PC-3 (cell line): ENCODE results near the gene RASD2. TPM values are rescaled to one million over a fixed set of nuclear protein-coding genes. Genes with fewer than 3 reads are reported as not detected.
"Not testable (repeated sequence)": the region's sequence is repeated elsewhere in the genome, so short reads cannot be mapped to it uniquely, and the experiment has no call there.

ENCODE experiments used
- ATAC-seq: fragments of 200-7000 bp; cut with Tn5 transposase; 2 replicates; pipeline ENCODE4 v1.9.1; 2020; ENCODE audit warnings: mild to moderate bottlenecking, moderate library complexity
- BruUV-seq: library from RNA; stranded (reverse); fragments of 400-500 nt; replicated peaks from 2 replicates; lab custom pipeline; 2021; lab: Mats Ljungman, UMichigan
- CTCF ChIA-PET: fragments of 300-600 bp; sonication (Branson Sonifier 250); formaldehyde crosslinking; loops from one replicate; lab custom pipeline; 2022; ENCODE audit warnings: antibody characterized with exemption; lab: Charles Lee
- POLR2A ChIA-PET: fragments of 300-600 bp; sonication (Branson Sonifier 250); formaldehyde crosslinking; loops from one replicate; lab custom pipeline; 2022; ENCODE audit warnings: antibody characterized with exemption; ENCODE audit not compliant: unreplicated experiment; lab: Charles Lee
- DNase-seq: peaks from one replicate; pipeline ENCODE4 v3.0.0-alpha.2; 2015
- H2AFZ ChIP-seq: fragments of 300-600 bp; sonication (generic); 2 replicates; pipeline ENCODE4 v1.6.0; 2016; ENCODE audit warnings: antibody characterized with exemption, low read length
- H3F3A ChIP-seq: fragments of 300-600 bp; sonication (generic); one replicate; pipeline ENCODE4 v1.6.0; 2017; ENCODE audit warnings: antibody characterized with exemption, low read length, control low read depth, mild to moderate bottlenecking; ENCODE audit not compliant: unreplicated experiment
- H3K27ac ChIP-seq: fragments of 300-600 bp; sonication (generic); 2 replicates; pipeline ENCODE4 v1.5.1; 2016; ENCODE audit warnings: mild to moderate bottlenecking, low read length
- H3K27me3 ChIP-seq: fragments of 300-600 bp; sonication (generic); 2 replicates; pipeline ENCODE4 v1.6.1; 2016; ENCODE audit warnings: low read length, mixed read lengths
- H3K36me3 ChIP-seq: fragments of 300-600 bp; sonication (generic); 2 replicates; pipeline ENCODE4 v1.6.1; 2016; ENCODE audit warnings: low read depth, mixed run types, low read length, mixed read lengths
- H3K4me1 ChIP-seq: fragments of 300-600 bp; sonication (generic); 2 replicates; pipeline ENCODE4 v1.5.1; 2016; ENCODE audit warnings: low read length; ENCODE audit not compliant: insufficient read depth
- H3K4me2 ChIP-seq: fragments of 300-600 bp; sonication (generic); 2 replicates; pipeline ENCODE4 v1.6.0; 2016; ENCODE audit warnings: low read length
- H3K4me3 ChIP-seq: fragments of 300-600 bp; sonication (generic); 2 replicates; pipeline ENCODE4 v1.5.1; 2016; ENCODE audit warnings: mild to moderate bottlenecking, low read length, mixed read lengths
- H3K79me2 ChIP-seq: fragments of 300-600 bp; sonication (generic); 2 replicates; pipeline ENCODE4 v1.6.1; 2017; ENCODE audit warnings: low read length, mixed read lengths
- H3K9ac ChIP-seq: fragments of 300-600 bp; sonication (generic); 2 replicates; pipeline ENCODE4 v1.6.0; 2016; ENCODE audit warnings: mild to moderate bottlenecking, low read length
- H3K9me2 ChIP-seq: fragments of 300-600 bp; sonication (generic); replicated peaks from 2 replicates; pipeline ENCODE4 v1.6.1; 2016; ENCODE audit warnings: mixed run types, low read length, mixed read lengths
- H3K9me3 ChIP-seq: fragments of 300-600 bp; sonication (generic); 2 replicates; pipeline ENCODE4 v1.6.1; 2016; ENCODE audit warnings: low read length, mixed read lengths
- H4K20me1 ChIP-seq: fragments of 300-600 bp; sonication (generic); 2 replicates; pipeline ENCODE4 v1.6.1; 2016; ENCODE audit warnings: low read length, mixed read lengths
- EZH2 ChIP-seq: fragments of 300-600 bp; sonication (generic); IDR thresholded peaks from one replicate; pipeline ENCODE4 v1.6.1; 2017; ENCODE audit warnings: antibody characterized with exemption, mild to moderate bottlenecking, low read length; ENCODE audit not compliant: unreplicated experiment
- EZH2phosphoT487 ChIP-seq: fragments of 300-600 bp; sonication (generic); IDR thresholded peaks from 2 replicates; pipeline ENCODE4 v1.6.1; 2018; ENCODE audit warnings: mild to moderate bottlenecking, antibody characterized with exemption, low read length, borderline replicate concordance
- intact Hi-C: fragments of 100-400 bp; cut with micrococcal nuclease; formaldehyde crosslinking; loops from 2 replicates; pipeline ENCODE4 v1.9.0; 2023
- total RNA-seq: library from RNA; depleted of rRNA; stranded (reverse); fragments of >200 nt; gene quantifications from 2 replicates; pipeline ENCODE4 v1.2.3, GENCODE V29; 2014
- TF ChIP-seq, protein P1 (sequence below): fragments of 300-600 bp; sonication (generic); conservative IDR thresholded peaks from 2 replicates; pipeline ENCODE4 v1.5.1; 2017; ENCODE audit warnings: antibody characterized with exemption, low read depth, mild to moderate bottlenecking, low read length

The RASD2 gene
- total RNA-seq, 1 experiment from 2014 or later, result 0.07 TPM

GRCh38 chr22:35510481-35510934, 30.1 kb upstream of the RASD2 start:
- no peak overlapping the region for H3K9ac ChIP-seq
- H3K4me2 ChIP-seq, result no peak overlapping the region
- ATAC-seq (no peak), DNase-seq (no peak)
- intact Hi-C loops, result no loop called here
- H3K36me3 ChIP-seq, result no peaks in the 10 kb centered on the region
- no peaks in the 10 kb centered on the region for H3K9me2 ChIP-seq
- H3K4me3 ChIP-seq, result no peak overlapping the region
- ChIA-PET CTCF (no interaction called here), POLR2A (no interaction called here)
- no peaks in the 10 kb centered on the region for H3K79me2 ChIP-seq
- H3K9me3 ChIP-seq, result no peaks in the 10 kb centered on the region
- H3K27ac ChIP-seq, result no peak overlapping the region
- no peak for TF ChIP-seq EZH2phosphoT487
- no peak for TF ChIP-seq EZH2
- TF ChIP-seq, protein P1, sequence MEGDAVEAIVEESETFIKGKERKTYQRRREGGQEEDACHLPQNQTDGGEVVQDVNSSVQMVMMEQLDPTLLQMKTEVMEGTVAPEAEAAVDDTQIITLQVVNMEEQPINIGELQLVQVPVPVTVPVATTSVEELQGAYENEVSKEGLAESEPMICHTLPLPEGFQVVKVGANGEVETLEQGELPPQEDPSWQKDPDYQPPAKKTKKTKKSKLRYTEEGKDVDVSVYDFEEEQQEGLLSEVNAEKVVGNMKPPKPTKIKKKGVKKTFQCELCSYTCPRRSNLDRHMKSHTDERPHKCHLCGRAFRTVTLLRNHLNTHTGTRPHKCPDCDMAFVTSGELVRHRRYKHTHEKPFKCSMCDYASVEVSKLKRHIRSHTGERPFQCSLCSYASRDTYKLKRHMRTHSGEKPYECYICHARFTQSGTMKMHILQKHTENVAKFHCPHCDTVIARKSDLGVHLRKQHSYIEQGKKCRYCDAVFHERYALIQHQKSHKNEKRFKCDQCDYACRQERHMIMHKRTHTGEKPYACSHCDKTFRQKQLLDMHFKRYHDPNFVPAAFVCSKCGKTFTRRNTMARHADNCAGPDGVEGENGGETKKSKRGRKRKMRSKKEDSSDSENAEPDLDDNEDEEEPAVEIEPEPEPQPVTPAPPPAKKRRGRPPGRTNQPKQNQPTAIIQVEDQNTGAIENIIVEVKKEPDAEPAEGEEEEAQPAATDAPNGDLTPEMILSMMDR, result no peak
- H4K20me1 ChIP-seq, result no peaks in the 10 kb centered on the region
- no peaks in the 10 kb centered on the region for H3F3A ChIP-seq
- H3K4me1 ChIP-seq, result peaks cover 18% of the 10 kb centered on the region
- H3K27me3 ChIP-seq, result no peaks in the 10 kb centered on the region
- H2AFZ ChIP-seq, result no peak overlapping the region
- no TSS peak for BruUV-seq

DNA sequence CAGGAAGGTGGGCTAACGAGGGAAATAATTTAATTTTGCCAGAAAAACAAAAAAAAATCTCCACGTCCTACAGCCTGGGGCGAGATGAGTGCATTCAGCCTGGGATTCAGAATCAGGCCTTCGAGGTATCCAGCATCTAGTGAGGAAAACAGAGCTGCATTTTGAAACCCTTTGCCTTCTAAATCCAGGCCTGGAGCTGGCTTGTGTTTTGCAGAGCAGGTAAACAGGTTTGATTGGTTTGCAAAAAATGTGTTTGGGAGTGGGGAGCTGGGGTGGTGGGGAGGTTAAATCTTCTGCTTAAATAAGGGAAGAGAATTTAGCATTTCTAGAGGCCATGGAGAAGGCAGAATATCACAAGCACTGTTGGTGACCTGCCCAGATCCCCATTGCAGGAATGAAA, 29.7 kb upstream of the RASD2 start:
- no peak overlapping the region for H3K27ac ChIP-seq
- TF ChIP-seq, protein P1, result no peak
- TF ChIP-seq EZH2, result no peak
- no peaks in the 10 kb centered on the region for H3K9me3 ChIP-seq
- H3K9me2 ChIP-seq, result no peaks in the 10 kb centered on the region
- H3K9ac ChIP-seq, result no peak overlapping the region
- no peaks in the 10 kb centered on the region for H3K79me2 ChIP-seq
- no peaks in the 10 kb centered on the region for H3K27me3 ChIP-seq
- ATAC-seq (no peak), DNase-seq (no peak)
- no peaks in the 10 kb centered on the region for H3K36me3 ChIP-seq
- H4K20me1 ChIP-seq, result no peaks in the 10 kb centered on the region
- H2AFZ ChIP-seq, result no peak overlapping the region
- no peak overlapping the region for H3K4me3 ChIP-seq
- peaks cover 14% of the 10 kb centered on the region for H3K4me1 ChIP-seq
- ChIA-PET POLR2A (interaction anchor here (0.5 to 0.6 kb wide), 2 partner anchors 160 to 179 kb away, joined by 3 to 4 read pairs; no protein-coding TSS in a partner anchor), CTCF (interaction anchor here (0.6 kb wide), 1 partner anchor 9 kb away, joined by 3 read pairs; no protein-coding TSS in a partner anchor)
- intact Hi-C loops, result no loop called here
- H3F3A ChIP-seq, result no peaks in the 10 kb centered on the region
- no TSS peak for BruUV-seq
- H3K4me2 ChIP-seq, result no peak overlapping the region

GRCh38 chr22:35514366-35514765, 26.3 kb upstream of the RASD2 start:
- TF ChIP-seq EZH2phosphoT487 (no peak), EZH2 (no peak)
- TF ChIP-seq, protein P1, result no peak
- ChIA-PET CTCF (no interaction called here), POLR2A (no interaction called here)
- Histone ChIP-seq H3K4me1 (peaks cover 13% of the 10 kb centered on the region), H3F3A (no peaks in the 10 kb centered on the region), H3K9ac (no peak overlapping the region), H3K79me2 (no peaks in the 10 kb centered on the region), H2AFZ (no peak overlapping the region), H3K4me3 (no peak overlapping the region), H3K9me2 (no peaks in the 10 kb centered on the region), H4K20me1 (no peaks in the 10 kb centered on the region), H3K4me2 (no peak overlapping the region), H3K27ac (no peak overlapping the region), H3K36me3 (no peaks in the 10 kb centered on the region), H3K27me3 (no peaks in the 10 kb centered on the region), H3K9me3 (no peaks in the 10 kb centered on the region)
- ATAC-seq (no peak), DNase-seq (no peak)
- intact Hi-C loops, result no loop called here
- BruUV-seq, result no TSS peak

DNA sequence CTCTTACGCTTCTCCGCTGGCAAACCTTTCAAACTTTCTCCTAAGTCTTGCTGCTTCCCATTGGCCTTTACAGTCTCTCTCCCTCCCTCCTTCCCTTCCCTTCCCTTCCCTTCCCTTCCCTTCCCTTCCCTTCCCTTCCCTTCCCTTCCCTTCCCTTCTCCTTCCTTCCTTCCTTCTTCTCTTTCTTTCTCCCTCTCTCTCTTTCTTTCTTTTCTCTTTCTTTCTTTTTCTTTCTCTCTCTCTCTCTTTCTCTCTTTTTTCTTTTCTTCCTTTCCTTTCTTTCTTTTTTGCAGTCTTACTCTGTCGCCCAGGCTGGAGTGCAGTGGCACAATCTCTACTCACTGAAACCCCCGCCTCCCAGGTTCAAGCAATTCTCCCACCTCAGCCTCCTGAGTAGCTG, 24.7 kb upstream of the RASD2 start:
- POLR2A ChIA-PET, BruUV-seq, H3K9me3 ChIP-seq, H3K9ac ChIP-seq, H3K4me3 ChIP-seq, ATAC-seq, H4K20me1 ChIP-seq, H3F3A ChIP-seq, DNase-seq, H3K27me3 ChIP-seq, H3K9me2 ChIP-seq, intact Hi-C loops, H2AFZ ChIP-seq, H3K79me2 ChIP-seq, H3K4me1 ChIP-seq, H3K4me2 ChIP-seq, CTCF ChIA-PET, H3K36me3 ChIP-seq, H3K27ac ChIP-seq: not testable (repeated sequence)
